ENCODE measurements around the gene CCDC93.

Gene CCDC93

DNA sequence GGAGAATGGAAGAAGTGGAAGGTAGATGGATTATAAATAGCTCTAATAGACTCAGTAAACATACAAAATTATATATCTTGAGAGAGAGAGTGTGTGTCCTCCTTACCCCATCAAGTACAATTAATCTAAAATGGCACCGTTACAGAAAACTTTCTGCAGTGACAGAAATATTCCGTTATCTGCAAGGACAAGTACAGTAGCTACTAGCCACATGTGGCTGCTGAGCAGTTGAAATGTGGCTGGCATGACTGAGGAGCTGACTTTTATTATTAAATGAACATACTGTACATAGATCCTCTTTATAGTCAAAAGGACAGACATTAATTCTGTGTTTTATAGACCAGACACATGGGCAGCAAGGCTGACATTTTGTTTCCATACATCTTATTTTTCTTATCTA lies 7.0 kb downstream of the CCDC93 start:
- TF ChIP-seq, protein P1, sequence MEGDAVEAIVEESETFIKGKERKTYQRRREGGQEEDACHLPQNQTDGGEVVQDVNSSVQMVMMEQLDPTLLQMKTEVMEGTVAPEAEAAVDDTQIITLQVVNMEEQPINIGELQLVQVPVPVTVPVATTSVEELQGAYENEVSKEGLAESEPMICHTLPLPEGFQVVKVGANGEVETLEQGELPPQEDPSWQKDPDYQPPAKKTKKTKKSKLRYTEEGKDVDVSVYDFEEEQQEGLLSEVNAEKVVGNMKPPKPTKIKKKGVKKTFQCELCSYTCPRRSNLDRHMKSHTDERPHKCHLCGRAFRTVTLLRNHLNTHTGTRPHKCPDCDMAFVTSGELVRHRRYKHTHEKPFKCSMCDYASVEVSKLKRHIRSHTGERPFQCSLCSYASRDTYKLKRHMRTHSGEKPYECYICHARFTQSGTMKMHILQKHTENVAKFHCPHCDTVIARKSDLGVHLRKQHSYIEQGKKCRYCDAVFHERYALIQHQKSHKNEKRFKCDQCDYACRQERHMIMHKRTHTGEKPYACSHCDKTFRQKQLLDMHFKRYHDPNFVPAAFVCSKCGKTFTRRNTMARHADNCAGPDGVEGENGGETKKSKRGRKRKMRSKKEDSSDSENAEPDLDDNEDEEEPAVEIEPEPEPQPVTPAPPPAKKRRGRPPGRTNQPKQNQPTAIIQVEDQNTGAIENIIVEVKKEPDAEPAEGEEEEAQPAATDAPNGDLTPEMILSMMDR (conservative IDR thresholded peaks at IDR 0.05) = no peak
- H3K27ac ChIP-seq = no peak overlapping the region

DNA sequence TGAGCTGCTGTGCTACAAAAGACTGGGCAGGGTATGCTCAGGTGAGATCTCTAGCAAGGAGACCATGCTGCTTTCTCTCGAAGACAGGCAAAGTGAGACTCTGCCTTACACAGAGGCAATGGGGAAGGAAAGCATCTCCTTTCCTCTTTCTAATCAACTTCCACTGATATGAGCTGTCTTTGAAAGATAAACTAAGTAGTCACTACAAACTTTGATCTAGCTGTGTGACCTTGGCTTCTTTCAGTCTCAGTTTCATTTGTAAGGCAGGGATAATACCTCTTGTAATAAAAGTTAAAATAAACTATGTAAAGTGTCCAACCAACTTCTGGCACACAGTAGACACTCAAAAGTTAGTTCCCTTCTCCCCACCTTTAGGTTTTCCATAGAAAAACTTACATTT lies 7.5 kb downstream of the CCDC93 start:
- TF ChIP-seq, protein P1 (conservative IDR thresholded peaks at IDR 0.05) = no peak
- no peak overlapping the region for H3K27ac ChIP-seq

DNA sequence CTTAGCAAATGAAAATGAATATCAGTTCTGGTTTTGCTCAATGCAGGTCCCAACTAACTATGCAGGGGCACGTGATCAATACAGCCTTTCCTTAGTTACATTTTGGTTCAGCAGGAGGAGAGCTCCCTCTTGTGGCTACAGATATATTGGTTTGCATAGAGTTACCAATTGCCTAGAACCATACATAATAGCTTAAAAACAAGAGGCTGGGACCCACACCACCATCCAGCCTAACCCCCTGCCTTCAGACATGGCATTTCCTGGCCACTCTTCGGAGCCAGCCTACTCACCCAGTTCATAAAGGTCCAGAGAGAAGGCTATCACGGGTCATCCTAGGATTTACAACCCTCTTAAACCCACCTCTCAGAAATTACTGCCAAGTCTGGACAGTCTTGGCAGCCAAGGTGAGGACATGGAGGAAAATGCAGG lies 10.5 kb downstream of the CCDC93 start:
- H3K27ac ChIP-seq = no peak overlapping the region
- TF ChIP-seq, protein P1 (conservative IDR thresholded peaks at IDR 0.05) = peak; percentile 86

DNA sequence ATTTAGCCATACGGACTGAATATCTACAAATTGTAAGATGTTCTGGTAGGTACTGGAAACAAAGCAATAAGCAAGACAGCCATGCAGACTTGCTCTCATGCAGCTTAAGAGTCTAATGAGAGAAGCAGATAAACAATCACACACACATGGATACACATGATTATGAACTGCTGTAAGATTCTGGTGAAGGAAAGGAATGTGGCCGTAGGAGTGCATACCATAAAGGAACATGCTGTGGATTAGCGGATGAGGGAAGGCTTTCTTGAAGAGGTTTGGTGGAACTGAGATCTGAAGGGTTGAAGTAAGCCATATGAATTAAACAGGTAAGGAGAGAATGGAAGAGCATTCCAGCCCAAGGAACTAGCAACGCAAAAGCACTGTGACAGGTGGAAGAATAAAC lies 13.8 kb downstream of the CCDC93 start:
- no peak overlapping the region for H3K27ac ChIP-seq
- TF ChIP-seq, protein P1 (conservative IDR thresholded peaks at IDR 0.05) = no peak

DNA sequence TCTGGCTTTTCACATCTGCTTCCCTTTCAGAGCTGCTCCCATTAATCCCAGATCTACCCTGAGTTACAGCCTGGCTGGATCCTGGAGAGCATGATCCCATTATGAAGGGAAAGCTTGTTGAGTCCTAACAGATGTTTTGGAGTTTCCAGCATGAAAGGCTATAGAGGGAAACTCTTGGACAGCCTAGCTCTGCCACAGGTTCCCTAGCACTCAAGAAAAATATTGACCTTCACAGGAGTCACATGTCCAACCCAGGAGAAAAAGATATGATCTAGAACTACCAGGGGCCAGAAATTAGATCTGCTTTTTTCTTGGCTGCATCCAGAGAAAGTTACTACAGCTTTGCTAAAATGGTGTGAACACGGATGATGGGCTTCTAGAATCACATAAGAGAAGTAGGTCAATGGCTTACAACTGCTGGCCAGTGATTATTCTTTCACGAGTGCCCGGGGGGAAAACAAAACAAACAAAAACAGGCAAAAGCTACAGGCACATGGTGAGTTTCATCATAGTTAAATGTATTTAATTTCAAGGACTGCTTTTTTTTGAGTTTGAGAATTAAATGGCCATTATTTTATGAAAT lies 15.9 kb downstream of the CCDC93 start:
- TF ChIP-seq, protein P1 (conservative IDR thresholded peaks at IDR 0.05) = no peak
- H3K27ac ChIP-seq = no peak overlapping the region

DNA sequence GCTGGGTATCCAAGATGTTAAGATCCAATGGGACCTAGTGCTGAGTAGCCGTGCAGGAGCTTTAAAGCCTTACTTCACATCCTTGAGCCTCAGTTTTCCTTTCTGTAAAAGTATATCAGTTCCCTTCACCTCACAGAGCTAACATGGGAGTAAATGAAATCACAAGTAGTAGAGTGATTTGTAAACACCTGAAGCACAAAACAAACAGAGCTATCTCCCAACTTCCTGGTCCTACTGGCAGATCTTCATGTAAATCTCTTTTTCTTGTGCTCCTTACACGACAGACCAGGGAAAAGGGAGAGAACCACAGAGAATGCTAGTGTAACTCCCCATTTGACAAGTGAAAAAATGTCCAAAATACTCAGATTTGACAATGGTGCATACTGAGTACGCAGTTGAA lies 17.3 kb downstream of the CCDC93 start:
- no peak overlapping the region for H3K27ac ChIP-seq
- TF ChIP-seq, protein P1 (conservative IDR thresholded peaks at IDR 0.05) = no peak

DNA sequence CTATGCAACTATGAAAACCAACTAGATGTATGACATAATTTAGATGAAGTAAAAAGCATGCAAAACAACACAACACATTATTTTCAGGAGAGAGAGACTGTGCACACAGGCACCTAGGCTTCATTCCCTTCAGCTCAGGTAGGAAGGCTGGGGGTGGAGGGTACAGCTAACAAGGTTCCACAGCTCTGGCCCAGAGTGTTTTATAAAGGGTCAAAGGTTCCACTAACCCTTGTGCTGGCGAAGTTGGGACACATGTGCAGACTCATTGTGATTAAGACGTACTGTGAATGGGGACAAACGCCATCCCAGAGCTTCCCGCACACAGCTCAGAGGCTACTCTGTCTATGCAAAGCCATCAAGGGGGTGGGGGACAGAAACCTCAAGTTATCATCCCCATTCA lies 19.1 kb downstream of the CCDC93 start:
- TF ChIP-seq, protein P1 (conservative IDR thresholded peaks at IDR 0.05) = no peak
- no peak overlapping the region for H3K27ac ChIP-seq

All from VCaP (cell line).